SK-N-MC (cell line): ENCODE results near the gene PCDHA12.

Source experiments
- EZH2 ChIP-seq: fragments of 200-600 bp; sonication (generic); IDR thresholded peaks from one replicate; pipeline ENCODE4 v1.6.1; 2017; ENCODE audit warnings: antibody characterized with exemption
- FOXP2 ChIP-seq: optimal IDR thresholded peaks from 2 replicates; pipeline ENCODE3; 2011; ENCODE audit warnings: mild to moderate bottlenecking, moderate library complexity; ENCODE audit not compliant: insufficient read depth; ENCODE audit errors: extremely low read length, control extremely low read depth
- POLR2AphosphoS5 ChIP-seq: IDR thresholded peaks from 2 replicates; pipeline ENCODE4 v1.6.1; 2012; ENCODE audit warnings: mild to moderate bottlenecking, low read depth, low read length, borderline replicate concordance

GRCh38 chr5:140883373-140883772 is 8.3 kb downstream of the PCDHA12 start:
- no peak for TF ChIP-seq POLR2AphosphoS5
- no peak for TF ChIP-seq EZH2
- no peak for TF ChIP-seq FOXP2
